ENCODE measurements around the gene C4orf17.
A peak's percentile ranks its signal among the peaks of the same experiment; 100 is the strongest.

The C4orf17 gene

GRCh38 chr4:99563310-99564186 lies 52.7 kb downstream of the C4orf17 start, which contains the start of gene TRMT10A:
Gene TRMT10A, minus strand, starts transcription at chr4:99564039. Its CDS starts 4,701 bp downstream, at chr4:99559338.
- Mint-ChIP-seq H3K27me3 (peaks cover 35% of the 10 kb centered on the region), H3K4me3 (peak within 1 kb of the TSS; percentile 97), H3K36me3 (ENCODE audit: insufficient read depth) (peaks cover 14% of the 10 kb centered on the region), H3K9me3 (no peaks in the 10 kb centered on the region), H3K4me1 (peaks cover 9% of the 10 kb centered on the region), H3K27ac (ENCODE audit: low read depth) (peak within 1 kb of the TSS; percentile 99)
- DNase-seq (ENCODE audit: low spot score in 2 of 2): peak; percentile 89 to 93
- peak; percentile 90 for ATAC-seq (replicated peaks; ENCODE audit: extremely low read depth, poor library complexity, severe bottlenecking)

GRCh38 chr4:99564921-99565320 lies 54.1 kb downstream of the C4orf17 start:
- peaks cover 14% of the 10 kb centered on the region for H3K36me3 Mint-ChIP-seq (ENCODE audit: insufficient read depth)
- no peak overlapping the region for H3K27ac Mint-ChIP-seq (ENCODE audit: low read depth)
- DNase-seq (ENCODE audit: low spot score in 2 of 2) (no peak), ATAC-seq (replicated peaks; ENCODE audit: extremely low read depth, poor library complexity, severe bottlenecking) (no peak)
- peaks cover 9% of the 10 kb centered on the region for H3K4me1 Mint-ChIP-seq
- no peaks in the 10 kb centered on the region for H3K9me3 Mint-ChIP-seq
- peaks cover 49% of the 10 kb centered on the region for H3K27me3 Mint-ChIP-seq
- no peak overlapping the region for H3K4me3 Mint-ChIP-seq

- no peak for ATAC-seq (replicated peaks; ENCODE audit: extremely low read depth, poor library complexity, severe bottlenecking)
- H3K27me3 Mint-ChIP-seq: peaks cover 77% of the 10 kb centered on the region
- H3K4me1 Mint-ChIP-seq: no peaks in the 10 kb centered on the region
- H3K9me3 Mint-ChIP-seq: no peaks in the 10 kb centered on the region
- no peak overlapping the region for H3K27ac Mint-ChIP-seq (ENCODE audit: low read depth)
- no peak overlapping the region for H3K4me3 Mint-ChIP-seq
- DNase-seq (ENCODE audit: low spot score in 2 of 2): no peak
- H3K36me3 Mint-ChIP-seq (ENCODE audit: insufficient read depth): no peaks in the 10 kb centered on the region
These were observed 61.1 kb downstream of the C4orf17 start for GRCh38 chr4:99571883-99572282.

GRCh38 chr4:99572527-99573240 lies 61.9 kb downstream of the C4orf17 start:
- Mint-ChIP-seq H3K4me3 (no peak overlapping the region), H3K4me1 (no peaks in the 10 kb centered on the region), H3K27me3 (peaks cover 77% of the 10 kb centered on the region), H3K9me3 (no peaks in the 10 kb centered on the region), H3K36me3 (ENCODE audit: insufficient read depth) (no peaks in the 10 kb centered on the region), H3K27ac (ENCODE audit: low read depth) (no peak overlapping the region)
- ATAC-seq (replicated peaks; ENCODE audit: extremely low read depth, poor library complexity, severe bottlenecking) (no peak), DNase-seq (ENCODE audit: low spot score in 2 of 2) (no peak)

- no peak overlapping the region for H3K27ac Mint-ChIP-seq (ENCODE audit: low read depth)
- no peak overlapping the region for H3K4me3 Mint-ChIP-seq
- DNase-seq (ENCODE audit: low spot score in 2 of 2): no peak
- ATAC-seq (replicated peaks; ENCODE audit: extremely low read depth, poor library complexity, severe bottlenecking): no peak
- H3K36me3 Mint-ChIP-seq (ENCODE audit: insufficient read depth): no peaks in the 10 kb centered on the region
- H3K4me1 Mint-ChIP-seq: no peaks in the 10 kb centered on the region
- peaks cover 77% of the 10 kb centered on the region for H3K27me3 Mint-ChIP-seq
- H3K9me3 Mint-ChIP-seq: no peaks in the 10 kb centered on the region
These were observed 63.0 kb downstream of the C4orf17 start for GRCh38 chr4:99573735-99574368.

- Mint-ChIP-seq H3K36me3 (ENCODE audit: insufficient read depth) (no peaks in the 10 kb centered on the region), H3K4me1 (no peaks in the 10 kb centered on the region), H3K4me3 (no peak within 1 kb of the TSS), H3K9me3 (no peaks in the 10 kb centered on the region), H3K27me3 (peaks cover 77% of the 10 kb centered on the region), H3K27ac (ENCODE audit: low read depth) (no peak within 1 kb of the TSS)
- DNase-seq (ENCODE audit: low spot score in 2 of 2): no peak
- no peak for ATAC-seq (replicated peaks; ENCODE audit: extremely low read depth, poor library complexity, severe bottlenecking)
These were observed 63.9 kb downstream of the C4orf17 start, which contains the start of gene MTTP for GRCh38 chr4:99574530-99575324. Gene MTTP, plus strand, starts transcription at chr4:99574824. Its CDS starts 86 bp downstream, at chr4:99574910.

GRCh38 chr4:99578714-99579113 lies 67.9 kb downstream of the C4orf17 start:
- Mint-ChIP-seq H3K9me3 (no peaks in the 10 kb centered on the region), H3K27me3 (peaks cover 67% of the 10 kb centered on the region), H3K4me3 (no peak overlapping the region), H3K36me3 (ENCODE audit: insufficient read depth) (no peaks in the 10 kb centered on the region), H3K4me1 (no peaks in the 10 kb centered on the region), H3K27ac (ENCODE audit: low read depth) (no peak overlapping the region)
- ATAC-seq (replicated peaks; ENCODE audit: extremely low read depth, poor library complexity, severe bottlenecking): no peak
- DNase-seq (ENCODE audit: low spot score in 2 of 2): no peak

GRCh38 chr4:99585516-99585915 lies 74.7 kb downstream of the C4orf17 start:
- ATAC-seq (replicated peaks; ENCODE audit: extremely low read depth, poor library complexity, severe bottlenecking): no peak
- DNase-seq (ENCODE audit: low spot score in 2 of 2): no peak
- Mint-ChIP-seq H3K4me1 (no peaks in the 10 kb centered on the region), H3K27me3 (peaks cover 48% of the 10 kb centered on the region), H3K36me3 (ENCODE audit: insufficient read depth) (no peaks in the 10 kb centered on the region), H3K4me3 (no peak overlapping the region), H3K9me3 (no peaks in the 10 kb centered on the region), H3K27ac (ENCODE audit: low read depth) (no peak overlapping the region)

- no peaks in the 10 kb centered on the region for H3K9me3 Mint-ChIP-seq
- H3K27ac Mint-ChIP-seq (ENCODE audit: low read depth): no peak overlapping the region
- DNase-seq (ENCODE audit: low spot score in 2 of 2): no peak
- H3K4me1 Mint-ChIP-seq: no peaks in the 10 kb centered on the region
- H3K4me3 Mint-ChIP-seq: no peak overlapping the region
- no peaks in the 10 kb centered on the region for H3K36me3 Mint-ChIP-seq (ENCODE audit: insufficient read depth)
- H3K27me3 Mint-ChIP-seq: peaks cover 43% of the 10 kb centered on the region
- no peak for ATAC-seq (replicated peaks; ENCODE audit: extremely low read depth, poor library complexity, severe bottlenecking)
These were observed 75.5 kb downstream of the C4orf17 start for GRCh38 chr4:99586322-99586721.

- ATAC-seq (replicated peaks; ENCODE audit: extremely low read depth, poor library complexity, severe bottlenecking): no peak
- no peak for DNase-seq (ENCODE audit: low spot score in 2 of 2)
- Mint-ChIP-seq H3K4me3 (no peak overlapping the region), H3K4me1 (no peaks in the 10 kb centered on the region), H3K36me3 (ENCODE audit: insufficient read depth) (no peaks in the 10 kb centered on the region), H3K27me3 (peaks cover 39% of the 10 kb centered on the region), H3K9me3 (no peaks in the 10 kb centered on the region), H3K27ac (ENCODE audit: low read depth) (no peak overlapping the region)
These were observed 76.0 kb downstream of the C4orf17 start for GRCh38 chr4:99586797-99587196.

- H3K4me1 Mint-ChIP-seq: no peaks in the 10 kb centered on the region
These were observed 76.5 kb downstream of the C4orf17 start for GRCh38 chr4:99587309-99587708.

GRCh38 chr4:99587803-99588202 lies 77.0 kb downstream of the C4orf17 start:
- no peak overlapping the region for H3K27ac Mint-ChIP-seq (ENCODE audit: low read depth)
- no peaks in the 10 kb centered on the region for H3K36me3 Mint-ChIP-seq (ENCODE audit: insufficient read depth)
- peaks cover 28% of the 10 kb centered on the region for H3K27me3 Mint-ChIP-seq
- H3K4me3 Mint-ChIP-seq: no peak overlapping the region
- DNase-seq (ENCODE audit: low spot score in 2 of 2) (no peak), ATAC-seq (replicated peaks; ENCODE audit: extremely low read depth, poor library complexity, severe bottlenecking) (no peak)
- no peaks in the 10 kb centered on the region for H3K9me3 Mint-ChIP-seq
- H3K4me1 Mint-ChIP-seq: no peaks in the 10 kb centered on the region

More at GRCh38 chr4:99587309-99587708, 76.5 kb downstream of the C4orf17 start:
- no peak overlapping the region for H3K4me3 Mint-ChIP-seq
- peaks cover 33% of the 10 kb centered on the region for H3K27me3 Mint-ChIP-seq
- no peak for ATAC-seq (replicated peaks; ENCODE audit: extremely low read depth, poor library complexity, severe bottlenecking)
- no peaks in the 10 kb centered on the region for H3K9me3 Mint-ChIP-seq
- no peak for DNase-seq (ENCODE audit: low spot score in 2 of 2)
- H3K36me3 Mint-ChIP-seq (ENCODE audit: insufficient read depth): no peaks in the 10 kb centered on the region
- H3K27ac Mint-ChIP-seq (ENCODE audit: low read depth): no peak overlapping the region

All from central memory CD8-positive, alpha-beta T cell (primary cell).